Upper lobe of right lung (tissue), 1 donor: ENCODE results near the gene CYP26B1. TPM values are rescaled to one million over a fixed set of nuclear protein-coding genes. Genes with fewer than 3 reads are reported as not detected.

Source experiments
- ATAC-seq: fragments of 200-7000 bp; cut with Tn5 transposase; one replicate; pipeline ENCODE4 v1.9.1; 2020; ENCODE audit warnings: mild to moderate bottlenecking, moderate library complexity
- DNase-seq: peaks from one replicate; pipeline ENCODE4 v3.0.0-alpha.2; 2020
- H3K27ac ChIP-seq: fragments of 200-600 bp; one replicate; pipeline ENCODE4 v1.8.0; 2022
- H3K27me3 ChIP-seq: fragments of 200-600 bp; one replicate; pipeline ENCODE4 v1.8.0; 2022; ENCODE audit warnings: mild to moderate bottlenecking
- H3K36me3 ChIP-seq: fragments of 200-600 bp; one replicate; pipeline ENCODE4 v1.8.0; 2022
- H3K4me1 ChIP-seq: fragments of 200-600 bp; one replicate; pipeline ENCODE4 v1.8.0; 2022
- H3K4me3 ChIP-seq: fragments of 200-600 bp; one replicate; pipeline ENCODE4 v1.8.0; 2022; ENCODE audit warnings: mild to moderate bottlenecking
- H3K9me3 ChIP-seq: fragments of 200-600 bp; one replicate; pipeline ENCODE4 v1.8.0; 2022
- CTCF ChIP-seq: fragments of 200-600 bp; IDR thresholded peaks from one replicate; pipeline ENCODE4 v1.8.0; 2022; ENCODE audit warnings: antibody characterized with exemption
- intact Hi-C: fragments of 100-400 bp; cut with DNase I; formaldehyde crosslinking; loops from one replicate; pipeline ENCODE4 v1.11.0; 2022
- total RNA-seq: library from RNA; stranded (reverse); fragmentation: NEBNext Ultra II Directional; extraction: Animal tissue kit (Norgen Biotek cat#: 25700); gene quantifications from one replicate; pipeline ENCODE4 v1.2.1, GENCODE V29; 2021
- donor health status: DM: no; HTN: yes; CAD: no; lungs with severe emphysema.

The CYP26B1 gene
- total RNA-seq, 1 donor from 2014 or later, result 3.8 TPM

- intact Hi-C loops, result no loop called here
- Histone ChIP-seq H3K27me3 (peaks cover 5% of the 10 kb centered on the region), H3K27ac (no peak overlapping the region), H3K4me3 (no peak overlapping the region), H3K4me1 (no peaks in the 10 kb centered on the region), H3K9me3 (no peaks in the 10 kb centered on the region), H3K36me3 (no peaks in the 10 kb centered on the region)
- no peak for DNase-seq
- no peak for TF ChIP-seq CTCF
- ATAC-seq, result no peak
Measured at GRCh38 chr2:72104821-72105588, 42.7 kb downstream of the CYP26B1 start.

GRCh38 chr2:72103690-72104089 lies 44.0 kb downstream of the CYP26B1 start:
- Histone ChIP-seq H3K27me3 (peaks cover 5% of the 10 kb centered on the region), H3K4me1 (no peaks in the 10 kb centered on the region), H3K27ac (no peak overlapping the region), H3K9me3 (no peaks in the 10 kb centered on the region), H3K36me3 (no peaks in the 10 kb centered on the region), H3K4me3 (no peak overlapping the region)
- no peak for TF ChIP-seq CTCF
- ATAC-seq (no peak), DNase-seq (no peak)
- intact Hi-C loops, result no loop called here

DNA sequence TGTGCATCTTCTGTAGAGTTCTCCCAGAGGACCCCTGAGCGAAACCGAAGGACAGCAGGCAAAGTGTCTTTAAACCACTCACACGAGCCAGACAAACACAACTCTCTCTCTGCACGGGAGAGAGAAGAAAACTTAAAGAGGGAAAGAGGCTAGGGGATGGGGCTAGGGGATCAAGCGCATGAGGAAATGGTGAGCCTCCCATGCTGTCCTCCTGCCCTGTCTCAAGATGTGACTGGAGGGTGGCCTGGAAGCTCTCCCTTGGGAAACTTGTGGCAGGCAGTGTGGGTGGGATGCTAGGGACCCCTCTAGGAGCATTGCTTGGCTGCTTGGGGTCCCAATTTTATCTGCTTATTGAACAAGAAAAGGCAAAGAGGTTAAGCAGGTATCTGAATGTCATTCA lies 44.5 kb downstream of the CYP26B1 start:
- Histone ChIP-seq H3K27ac (no peak overlapping the region), H3K27me3 (peaks cover 5% of the 10 kb centered on the region), H3K4me1 (no peaks in the 10 kb centered on the region), H3K4me3 (no peak overlapping the region), H3K9me3 (no peaks in the 10 kb centered on the region), H3K36me3 (no peaks in the 10 kb centered on the region)
- DNase-seq (no peak), ATAC-seq (no peak)
- intact Hi-C loops, result no loop called here
- no peak for TF ChIP-seq CTCF

DNA sequence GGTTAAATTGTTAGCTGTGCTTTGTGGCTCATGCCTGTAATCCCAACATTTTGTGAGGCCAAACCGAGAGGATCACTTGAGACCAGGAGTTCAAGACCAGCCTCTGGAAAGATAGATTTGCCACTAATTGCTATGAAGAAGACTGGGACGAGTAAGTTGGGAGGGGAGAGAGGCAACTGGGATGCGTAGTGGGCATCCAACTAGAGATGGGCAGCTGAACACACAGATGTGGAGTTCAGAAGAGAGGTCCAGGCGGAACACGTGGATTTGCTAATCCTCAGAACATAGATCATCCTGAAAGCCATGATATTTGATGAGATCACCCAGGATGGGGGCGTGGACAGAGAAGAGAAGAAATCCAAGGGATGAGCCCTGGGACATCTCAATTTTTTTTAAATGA lies 48.7 kb downstream of the CYP26B1 start:
- Histone ChIP-seq H3K36me3 (no peaks in the 10 kb centered on the region), H3K27me3 (no peaks in the 10 kb centered on the region), H3K27ac (no peak overlapping the region), H3K9me3 (no peaks in the 10 kb centered on the region), H3K4me1 (no peaks in the 10 kb centered on the region), H3K4me3 (no peak overlapping the region)
- intact Hi-C loops, result no loop called here
- ATAC-seq (no peak), DNase-seq (no peak)
- TF ChIP-seq CTCF, result no peak

DNA sequence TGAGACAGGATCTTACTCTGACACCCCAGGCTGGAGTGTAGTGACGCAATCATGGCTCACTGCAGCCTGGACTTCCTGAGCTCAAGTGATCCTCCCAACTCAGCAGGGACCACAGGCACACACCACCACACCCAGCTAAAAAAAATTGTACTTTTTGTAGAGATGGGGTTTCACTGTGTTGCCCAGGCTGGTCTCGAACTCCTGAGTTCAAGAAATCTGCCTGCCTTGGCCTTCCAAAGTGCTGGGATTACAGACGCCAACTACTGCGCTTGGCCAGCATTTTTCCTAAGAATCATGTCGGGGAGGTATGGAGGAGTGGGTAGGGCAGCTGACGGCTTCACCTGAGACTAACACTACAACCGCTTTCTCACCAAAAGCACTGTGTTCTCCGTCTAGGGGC lies 50.4 kb downstream of the CYP26B1 start:
- Histone ChIP-seq H3K4me1 (no peaks in the 10 kb centered on the region), H3K27me3 (no peaks in the 10 kb centered on the region), H3K36me3 (no peaks in the 10 kb centered on the region), H3K4me3 (no peak overlapping the region), H3K9me3 (no peaks in the 10 kb centered on the region), H3K27ac (no peak overlapping the region)
- intact Hi-C loops, result no loop called here
- ATAC-seq (no peak), DNase-seq (no peak)
- TF ChIP-seq CTCF, result no peak

DNA sequence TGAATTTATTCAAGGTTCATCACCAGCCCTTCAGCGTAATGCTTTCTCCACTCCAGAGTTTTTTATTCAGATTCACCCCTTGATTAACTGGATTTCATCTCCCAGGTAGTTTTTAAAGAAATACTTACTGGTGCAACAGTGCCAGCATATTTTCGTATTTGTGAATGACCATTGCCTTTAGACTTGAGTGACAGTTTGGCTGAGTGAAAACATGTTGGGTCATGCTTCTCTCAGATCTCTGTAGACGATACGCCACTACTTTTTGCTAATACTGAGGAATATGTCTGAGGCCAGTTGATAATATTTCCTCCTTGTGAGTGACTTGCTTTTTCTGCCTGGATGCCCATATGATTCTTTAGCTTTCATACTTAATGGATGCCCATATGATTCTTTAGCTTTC lies 51.5 kb downstream of the CYP26B1 start:
- H3K27me3 ChIP-seq, result no peaks in the 10 kb centered on the region
- H3K4me3 ChIP-seq, result no peak overlapping the region
- no peaks in the 10 kb centered on the region for H3K9me3 ChIP-seq
- DNase-seq (no peak), ATAC-seq (no peak)
- no peaks in the 10 kb centered on the region for H3K4me1 ChIP-seq
- no peak for TF ChIP-seq CTCF
- no peaks in the 10 kb centered on the region for H3K36me3 ChIP-seq
- H3K27ac ChIP-seq, result no peak overlapping the region
- intact Hi-C loops, result no loop called here
